H1 (cell line): ENCODE results near the gene TXNDC8. TPM values are rescaled to one million over a fixed set of nuclear protein-coding genes. Genes with fewer than 3 reads are reported as not detected.

Experiments
- CTCF ChIA-PET: fragments of 300-600 bp; sonication (Branson Sonifier 250); formaldehyde crosslinking; loops from one replicate; lab custom pipeline; 2021; ENCODE audit not compliant: partially characterized antibody; lab: Charles Lee
- POLR2A ChIA-PET: fragments of 300-600 bp; sonication (Branson Sonifier 250); formaldehyde crosslinking; loops from one replicate; lab custom pipeline; 2021; ENCODE audit warnings: inconsistent platforms; ENCODE audit not compliant: partially characterized antibody; lab: Charles Lee
- DNase-seq, 2 experiments: peaks; one replicate each; pipeline versions ENCODE4 v3.0.0 to v3.0.0-alpha.2; 2010 to 2022; ENCODE audit warnings: low spot score in 2 of 2, low read depth in 1 of 2, mixed read lengths in 1 of 2
- FAIRE-seq: peaks from 2 replicates; lab custom pipeline; 2011; peaks lifted over from hg19 to GRCh38; lab: Jason Lieb, UNC
- H2AFZ ChIP-seq: 2 replicates; pipeline ENCODE4 v1.8.1; 2012; ENCODE audit warnings: low read length, inconsistent platforms
- H2AK5ac ChIP-seq: 2 replicates; pipeline ENCODE4 v1.6.1; 2013; ENCODE audit warnings: low read depth, low read length
- H2BK120ac ChIP-seq: replicated peaks from 2 replicates; pipeline ENCODE3; 2013; ENCODE audit warnings: low read depth, low read length, inconsistent platforms
- H2BK12ac ChIP-seq: 2 replicates; pipeline ENCODE4 v1.6.1; 2013; ENCODE audit warnings: low read depth, low read length
- H2BK15ac ChIP-seq: 2 replicates; pipeline ENCODE4 v1.6.1; 2013; ENCODE audit warnings: low read length
- H2BK20ac ChIP-seq: 2 replicates; pipeline ENCODE4 v1.6.1; 2013; ENCODE audit warnings: low read length
- H2BK5ac ChIP-seq: 2 replicates; pipeline ENCODE4 v1.6.1; 2013; ENCODE audit warnings: low read depth, low read length
- H3K14ac ChIP-seq: 2 replicates; pipeline ENCODE4 v1.6.1; 2013; ENCODE audit warnings: inconsistent platforms; ENCODE audit not compliant: insufficient read length
- H3K18ac ChIP-seq: 2 replicates; pipeline ENCODE4 v1.6.1; 2013; ENCODE audit warnings: low read length; ENCODE audit errors: extremely low read depth
- H3K23ac ChIP-seq: 2 replicates; pipeline ENCODE4 v1.6.1; 2013; ENCODE audit warnings: inconsistent platforms; ENCODE audit not compliant: insufficient read length
- H3K23me2 ChIP-seq: 2 replicates; pipeline ENCODE4 v1.6.1; 2013; ENCODE audit warnings: low read depth, low read length
- H3K27ac ChIP-seq: 2 replicates; pipeline ENCODE4 v1.6.1; 2011; ENCODE audit warnings: low read depth, low read length, inconsistent platforms
- H3K27me3 ChIP-seq, 4 experiments: replicated peaks in 1 of 4; 1 replicate in 1 of 4; 2 replicates in 3 of 4; pipeline versions ENCODE4 v1.6.1 to v1.8.1; 2011 to 2013; ENCODE audit warnings: low read length in 3 of 4, mild to moderate bottlenecking in 3 of 4, inconsistent platforms in 2 of 4, mixed read lengths in 2 of 4, moderate library complexity in 1 of 4; ENCODE audit not compliant: control insufficient read depth in 3 of 4, insufficient read depth in 3 of 4; ENCODE audit errors: extremely low read depth in 1 of 4
- H3K36me3 ChIP-seq, 4 experiments: 2 replicates each; pipeline versions ENCODE4 v1.6.1 to v1.8.1; 2011 to 2013; ENCODE audit warnings: mild to moderate bottlenecking in 4 of 4, low read length in 3 of 4, moderate library complexity in 2 of 4, control low read depth in 1 of 4, inconsistent platforms in 1 of 4; ENCODE audit not compliant: insufficient read depth in 4 of 4, control insufficient read depth in 2 of 4
- H3K4ac ChIP-seq: replicated peaks from 2 replicates; pipeline ENCODE3; 2013; ENCODE audit warnings: low read length, low read depth, mixed read lengths, inconsistent platforms; ENCODE audit not compliant: insufficient read length
- H3K4me1 ChIP-seq, 4 experiments: replicated peaks in 1 of 4; 1 replicate in 1 of 4; 2 replicates in 3 of 4; pipeline versions ENCODE4 v1.6.1 to v1.8.1; 2011 to 2013; ENCODE audit warnings: low read length in 3 of 4, inconsistent platforms in 2 of 4, mixed read lengths in 1 of 4; ENCODE audit not compliant: insufficient read depth in 4 of 4, control insufficient read depth in 3 of 4
- H3K4me2 ChIP-seq, 2 experiments: 2 replicates each; pipeline versions ENCODE4 v1.6.1 to v1.8.1; 2011 to 2013; ENCODE audit warnings: low read depth in 2 of 2, low read length in 2 of 2, control low read depth in 1 of 2, inconsistent platforms in 1 of 2, mild to moderate bottlenecking in 1 of 2; ENCODE audit not compliant: insufficient read depth in 1 of 2
- H3K4me3 ChIP-seq, 4 experiments: fragments of 200-600, 300-600 bp in 1 of 4; sonication (generic), shearing (Covaris generic), sonication (Bioruptor Twin) in 1 of 4; 2 replicates each; pipeline versions ENCODE4 v1.5.1 to v1.8.1; 2011 to 2016; ENCODE audit warnings: low read length in 4 of 4, low read depth in 3 of 4, control low read depth in 2 of 4, inconsistent platforms in 2 of 4, mild to moderate bottlenecking in 2 of 4, mixed read lengths in 1 of 4, moderate library complexity in 1 of 4; ENCODE audit not compliant: insufficient read depth in 2 of 4; ENCODE audit errors: extremely low read depth in 1 of 4
- H3K56ac ChIP-seq: replicated peaks from 2 replicates; pipeline ENCODE3; 2013; ENCODE audit warnings: low read depth, mild to moderate bottlenecking, mixed read lengths, low read length, inconsistent platforms; ENCODE audit not compliant: insufficient read length
- H3K79me1 ChIP-seq: 2 replicates; pipeline ENCODE4 v1.6.1; 2013; ENCODE audit warnings: low read depth, low read length, control low read depth
- H3K79me2 ChIP-seq, 2 experiments: 2 replicates each; pipeline versions ENCODE4 v1.6.1 to v1.8.1; 2012 to 2013; ENCODE audit warnings: low read length in 2 of 2, mild to moderate bottlenecking in 2 of 2, inconsistent platforms in 1 of 2; ENCODE audit not compliant: insufficient read depth in 2 of 2, control insufficient read depth in 1 of 2
- H3K9ac ChIP-seq, 4 experiments: replicated peaks in 1 of 4; 1 replicate in 1 of 4; 2 replicates in 3 of 4; pipeline versions ENCODE4 v1.6.1 to v1.8.1; 2011 to 2013; ENCODE audit warnings: low read depth in 3 of 4, low read length in 3 of 4, control low read depth in 2 of 4, mild to moderate bottlenecking in 2 of 4, moderate library complexity in 2 of 4, inconsistent platforms in 1 of 4; ENCODE audit errors: extremely low read depth in 1 of 4
- H3K9me3 ChIP-seq, 2 experiments: 2 replicates each; pipeline versions ENCODE4 v1.6.1 to v1.8.1; 2012 to 2013; ENCODE audit warnings: mild to moderate bottlenecking in 2 of 2, moderate library complexity in 2 of 2, control low read depth in 1 of 2, inconsistent platforms in 1 of 2, low read depth in 1 of 2, low read length in 1 of 2, mixed read lengths in 1 of 2; ENCODE audit not compliant: insufficient read depth in 2 of 2
- H4K20me1 ChIP-seq, 2 experiments: replicated peaks in 1 of 2; 2 replicates each; pipeline versions ENCODE3 to v1.8.1; 2011 to 2013; ENCODE audit warnings: inconsistent platforms in 2 of 2, low read length in 2 of 2, mild to moderate bottlenecking in 1 of 2; ENCODE audit not compliant: insufficient read depth in 2 of 2, control insufficient read depth in 1 of 2
- H4K5ac ChIP-seq: 2 replicates; pipeline ENCODE4 v1.6.1; 2013; ENCODE audit warnings: low read length, low read depth, mixed read lengths, inconsistent platforms; ENCODE audit not compliant: insufficient read length
- H4K8ac ChIP-seq: 2 replicates; pipeline ENCODE4 v1.8.0; 2013; ENCODE audit warnings: mild to moderate bottlenecking, moderate library complexity, low read length, inconsistent platforms; ENCODE audit not compliant: insufficient read depth; ENCODE audit errors: extremely low read depth
- H4K91ac ChIP-seq: replicated peaks from 2 replicates; pipeline ENCODE3; 2013; ENCODE audit warnings: low read length, mixed read lengths, inconsistent platforms; ENCODE audit not compliant: insufficient read length
- EZH2 ChIP-seq: fragments of 200-600 bp; sonication (generic); IDR thresholded peaks from 2 replicates; pipeline ENCODE4 v1.7.1; 2012; ENCODE audit warnings: low read depth, mild to moderate bottlenecking, moderate library complexity, low read length, inconsistent platforms; ENCODE audit not compliant: severe bottlenecking
- SRF ChIP-seq: IDR thresholded peaks from 2 replicates; pipeline ENCODE4 v1.6.1; 2011; ENCODE audit warnings: mild to moderate bottlenecking, low read depth, low read length, moderate library complexity
- TAF1 ChIP-seq: IDR thresholded peaks from 2 replicates; pipeline ENCODE4 v1.6.1; 2011; ENCODE audit warnings: mild to moderate bottlenecking, low read depth, low read length
- TAF7 ChIP-seq: optimal IDR thresholded peaks from 2 replicates; pipeline ENCODE3; 2011; ENCODE audit warnings: low read depth, mild to moderate bottlenecking, inconsistent platforms, low read length, moderate library complexity, borderline replicate concordance
- WGBS, 2 experiments: shearing (Covaris generic) in 1 of 2; methylation state at CpG; one replicate each; pipeline versions ENCODE4 v1.1.6 to v1.1.7; 2013 to 2015; ENCODE audit warnings: low lambda C conversion rate in 2 of 2, mixed read lengths in 2 of 2, inconsistent platforms in 1 of 2, low coverage in 1 of 2, missing lambda C conversion rate in 1 of 2; ENCODE audit not compliant: insufficient replicate concordance in 2 of 2, insufficient coverage in 1 of 2, insufficient read length in 1 of 2; ENCODE audit errors: extremely low coverage in 1 of 2, missing lambda C conversion rate in 1 of 2; 5-methylcytosine and 5-hydroxymethylcytosine counted together
- polyA plus RNA-seq, 7 experiments: library from polyadenylated mRNA; depleted of rRNA in 3 of 7; stranded (reverse) in 5 of 7; unstranded in 2 of 7; fragments of >200 nt in 5 of 7; fragments of 200-250 nt in 2 of 7; gene quantifications; 1 replicate in 5 of 7; 2 replicates in 1 of 7; 4 replicates in 1 of 7; pipeline versions ENCODE4 v1.2.1 to v1.2.3, GENCODE V29; 2011 to 2013; ENCODE audit warnings: missing spikeins in 2 of 7, mixed read lengths in 2 of 7
- total RNA-seq: library from RNA; stranded (reverse); fragmentation: NEBNext Ultra II Directional; extraction: Animal tissue kit (Norgen Biotek cat#: 25700); gene quantifications from 2 replicates; pipeline ENCODE4 v1.2.1, GENCODE V29; 2021

The TXNDC8 gene
- total and polyA plus RNA-seq, 2 of the 8 experiments (the other 6 are each of a cell fraction or from before 2014, with no cell fraction given): not detected

DNA sequence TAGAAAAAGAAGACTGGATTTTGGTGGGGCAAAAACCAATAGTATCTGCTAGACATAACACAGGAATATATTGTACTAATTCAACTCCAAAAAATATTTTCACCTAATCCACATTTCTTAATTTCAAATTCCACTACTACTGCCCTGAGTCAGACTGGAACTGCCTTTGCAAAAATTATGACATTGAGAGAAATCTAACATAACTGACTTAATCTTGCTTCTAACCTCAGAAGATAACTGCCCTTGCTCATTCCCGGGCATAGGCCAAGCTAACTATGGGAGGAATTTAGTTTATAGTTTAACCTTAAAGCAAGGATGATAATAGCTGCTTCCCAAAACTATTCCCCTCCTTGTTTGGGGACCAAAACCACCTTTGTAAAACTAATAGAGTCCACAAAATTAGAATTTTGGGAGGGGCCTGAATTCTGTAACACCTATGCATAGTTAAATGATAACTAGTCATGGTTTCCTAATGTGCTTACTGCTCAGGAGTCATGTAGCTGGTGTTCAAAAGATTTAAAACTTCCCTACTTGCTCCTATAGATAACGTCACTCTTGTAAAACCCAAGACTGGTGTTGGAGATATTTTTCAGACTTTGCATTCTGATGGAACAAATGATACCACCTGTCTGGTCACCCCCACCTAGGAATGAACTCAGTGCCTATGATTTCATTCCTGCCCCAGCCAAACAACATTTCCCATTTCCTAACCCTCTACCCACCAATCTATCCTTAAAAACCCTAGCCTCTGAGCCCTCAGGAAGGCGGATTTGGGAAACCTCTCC is 67.3 kb downstream of the TXNDC8 start:
- no peak overlapping the region for H3K23ac ChIP-seq
- no peak overlapping the region for H4K8ac ChIP-seq
- no peaks in the 10 kb centered on the region for H3K4me1 ChIP-seq
- no peaks in the 10 kb centered on the region for H3K36me3 ChIP-seq
- H2BK120ac ChIP-seq: no peak overlapping the region
- DNase-seq (no peak), FAIRE-seq (no peak)
- H2BK20ac ChIP-seq: no peak overlapping the region
- H3K56ac ChIP-seq: no peak overlapping the region
- H2AK5ac ChIP-seq: no peak overlapping the region
- no peak overlapping the region for H4K91ac ChIP-seq
- TF ChIP-seq EZH2: no peak
- no peak for TF ChIP-seq TAF1
- no peak for TF ChIP-seq SRF
- TF ChIP-seq TAF7: no peak
- WGBS, 2 experiments: 87% methylated on average over 3 of the region's 3 CpGs; no CpG with 5 or more reads in 1 of the 2 experiments
- H3K4me2 ChIP-seq: no peak overlapping the region
- H2BK15ac ChIP-seq: no peak overlapping the region
- no peak overlapping the region for H3K18ac ChIP-seq
- H3K79me2 ChIP-seq: no peaks in the 10 kb centered on the region
- no peaks in the 10 kb centered on the region for H3K23me2 ChIP-seq
- H3K9me3 ChIP-seq: no peaks in the 10 kb centered on the region
- H3K27ac ChIP-seq: no peak overlapping the region
- ChIA-PET CTCF (no interaction called here), POLR2A (interaction anchor here (4.4 kb wide), 1 partner anchor 13 kb away, joined by 44 read pairs; the partner anchor contains the start of gene TXN)
- no peak overlapping the region for H2BK12ac ChIP-seq
- H3K4me3 ChIP-seq: no peak overlapping the region
- H2BK5ac ChIP-seq: no peak overlapping the region
- H3K79me1 ChIP-seq: no peaks in the 10 kb centered on the region
- H3K14ac ChIP-seq: no peak overlapping the region
- no peaks in the 10 kb centered on the region for H4K20me1 ChIP-seq
- no peak overlapping the region for H3K4ac ChIP-seq
- H4K5ac ChIP-seq: no peak overlapping the region
- no peak overlapping the region for H3K9ac ChIP-seq
- H3K27me3 ChIP-seq: no peaks in the 10 kb centered on the region
- no peak overlapping the region for H2AFZ ChIP-seq
